Activated CD8-positive, alpha-beta memory T cell treated with anti-CD3 and anti-CD28 coated beads for 36 hours (primary cell): ENCODE measurements around the gene HOXC4. TPM values are rescaled to one million over a fixed set of nuclear protein-coding genes. Genes with fewer than 3 reads are reported as not detected.
"Not testable (repeated sequence)": the region's sequence is repeated elsewhere in the genome, so short reads cannot be mapped to it uniquely, and the experiment has no call there.

Experiments used
- CTCF ChIA-PET: fragments of 350-600 bp; sonication (Branson Sonifier 250); formaldehyde crosslinking; loops from one replicate; lab custom pipeline; 2021; ENCODE audit warnings: antibody characterized with exemption; lab: Charles Lee
- POLR2A ChIA-PET: fragments of 350-600 bp; sonication (Branson Sonifier 250); formaldehyde crosslinking; loops from one replicate; lab custom pipeline; 2021; ENCODE audit warnings: antibody characterized with exemption; lab: Charles Lee
- total RNA-seq, 2 experiments: library from RNA; stranded (reverse); gene quantifications; one replicate each; pipeline ENCODE4 v1.2.3, GENCODE V29; 2021

The HOXC4 gene
- total RNA-seq, 2 experiments from 2014 or later: 1.0 to 1.3 TPM

GRCh38 chr12:54060174-54060974, 6.7 kb downstream of the HOXC4 start:
- ChIA-PET CTCF (no interaction called here), POLR2A (no interaction called here)

GRCh38 chr12:54060975-54061778, 7.5 kb downstream of the HOXC4 start:
- POLR2A ChIA-PET: no interaction called here
- CTCF ChIA-PET: no interaction called here

GRCh38 chr12:54065677-54066076, 12.0 kb downstream of the HOXC4 start:
- CTCF ChIA-PET: no interaction called here
- POLR2A ChIA-PET: no interaction called here

GRCh38 chr12:54066408-54066807, 12.8 kb downstream of the HOXC4 start:
- ChIA-PET POLR2A (no interaction called here), CTCF (interaction anchor here (0.7 kb wide), 1 partner anchor 66 kb away, joined by 3 read pairs; no protein-coding TSS in a partner anchor)

DNA sequence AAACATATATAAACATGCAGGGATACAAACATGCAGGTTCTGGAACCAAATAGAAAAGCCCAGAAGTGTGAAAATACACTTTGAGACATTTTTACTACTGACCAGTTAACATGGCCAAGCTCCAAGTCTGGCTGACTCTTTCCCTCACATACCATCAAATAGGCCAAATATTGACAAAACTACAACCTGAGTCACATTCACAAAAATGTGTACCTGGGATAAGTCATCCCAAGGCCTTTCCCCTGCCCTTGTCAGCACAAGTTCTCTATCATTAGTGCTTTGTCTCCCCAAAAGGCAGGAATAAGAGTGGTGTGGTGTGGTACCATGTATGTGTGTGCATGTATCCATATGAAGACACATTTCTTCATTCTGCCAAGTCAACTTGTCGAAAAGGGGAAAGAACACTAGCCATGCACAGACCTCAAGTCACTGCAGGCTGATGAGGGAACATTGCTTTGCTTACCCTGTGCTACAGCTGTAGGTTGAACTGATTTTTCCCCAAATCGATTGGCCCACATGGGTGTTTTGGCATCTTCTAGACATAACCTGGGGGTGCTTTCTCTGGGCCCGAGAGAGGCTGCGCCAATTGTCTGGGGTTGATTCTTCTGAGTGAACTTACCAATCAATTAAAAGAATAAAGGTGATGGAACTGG, 14.9 kb downstream of the HOXC4 start:
- POLR2A ChIA-PET: no interaction called here
- CTCF ChIA-PET: no interaction called here

GRCh38 chr12:54071942-54072341, 18.3 kb downstream of the HOXC4 start:
- POLR2A ChIA-PET: no interaction called here
- CTCF ChIA-PET: no interaction called here

GRCh38 chr12:54074308-54074707, 20.7 kb downstream of the HOXC4 start:
- ChIA-PET POLR2A (no interaction called here), CTCF (no interaction called here)

GRCh38 chr12:54075409-54075808, 21.8 kb downstream of the HOXC4 start:
- ChIA-PET CTCF (interaction anchor here (0.6 kb wide), 1 partner anchor 126 kb away, joined by 3 read pairs; no protein-coding TSS in a partner anchor), POLR2A (no interaction called here)

DNA sequence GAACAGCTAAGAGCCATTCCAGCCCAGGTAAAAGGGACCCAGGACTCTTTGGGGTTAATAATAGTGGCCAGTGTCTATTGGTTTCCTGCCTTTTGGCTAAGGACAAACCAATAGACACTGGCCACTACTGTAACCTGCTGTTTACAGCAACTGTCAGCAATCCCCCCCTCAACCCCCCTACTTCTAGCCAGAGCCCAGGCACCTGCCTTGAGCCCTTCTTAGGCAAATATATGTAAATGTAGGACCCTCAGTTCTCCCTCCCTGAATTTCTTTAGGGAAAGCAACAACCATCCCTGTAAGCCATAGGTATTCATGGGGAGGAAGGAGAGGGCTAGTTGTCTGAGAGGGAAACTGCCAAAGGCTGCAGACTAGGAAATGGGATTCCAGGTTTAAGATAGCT, 22.3 kb downstream of the HOXC4 start:
- ChIA-PET POLR2A (no interaction called here), CTCF (interaction anchor here (0.7 kb wide), 1 partner anchor 205 kb away, joined by 3 read pairs; no protein-coding TSS in a partner anchor)

- POLR2A ChIA-PET, CTCF ChIA-PET: not testable (repeated sequence)
These were observed 24.2 kb downstream of the HOXC4 start for GRCh38 chr12:54077843-54078242.

- CTCF ChIA-PET, POLR2A ChIA-PET: not testable (repeated sequence)
These were observed 25.5 kb downstream of the HOXC4 start for GRCh38 chr12:54079115-54079514.

DNA sequence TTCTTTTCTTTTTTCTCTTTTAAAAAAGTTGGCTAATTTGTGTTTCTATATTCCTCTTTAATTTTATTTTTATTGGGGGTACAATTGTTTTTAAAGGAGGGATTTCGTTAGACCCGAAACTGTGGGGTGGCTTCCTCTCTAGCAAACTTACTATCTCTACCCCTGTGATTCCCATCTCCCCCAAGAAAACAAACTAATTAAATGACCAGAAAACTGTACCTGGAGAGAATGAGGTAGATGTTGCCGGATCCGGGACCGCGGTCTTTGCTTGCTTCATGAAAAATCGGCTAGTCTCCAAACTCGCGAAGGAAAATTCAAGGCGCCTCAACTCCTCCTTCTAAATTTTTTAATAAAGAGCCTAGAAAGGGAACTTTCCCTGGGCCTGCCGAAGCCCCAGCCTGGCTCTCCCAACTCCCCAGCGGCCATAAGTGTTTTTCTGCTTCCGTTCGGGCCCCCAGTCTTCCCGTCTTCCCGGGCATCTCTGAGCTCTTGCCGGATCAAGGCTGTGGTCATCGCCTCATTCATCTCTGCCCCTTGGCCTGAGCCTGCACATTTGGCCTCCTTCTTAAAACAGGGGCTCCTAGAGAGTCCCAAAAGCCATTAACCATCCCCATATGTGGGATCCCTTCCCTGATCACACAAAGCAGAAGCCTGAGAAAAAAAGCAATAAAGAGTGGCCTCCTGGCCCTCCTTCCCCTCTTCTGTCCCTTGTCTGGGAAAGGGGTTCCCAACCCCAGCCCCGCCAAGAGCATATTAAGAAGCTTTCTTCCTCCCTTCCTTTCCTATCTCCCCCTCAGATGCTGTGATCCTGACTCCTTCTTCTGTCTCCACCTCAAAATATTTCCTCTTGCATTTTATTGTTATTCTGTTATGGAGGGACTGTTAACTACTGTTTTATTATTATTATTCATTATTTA, 26.6 kb downstream of the HOXC4 start:
- CTCF ChIA-PET: interaction anchor here (0.8 kb wide), 1 partner anchor 383 kb away, joined by 3 read pairs; no protein-coding TSS in a partner anchor
- POLR2A ChIA-PET: not testable (repeated sequence)

DNA sequence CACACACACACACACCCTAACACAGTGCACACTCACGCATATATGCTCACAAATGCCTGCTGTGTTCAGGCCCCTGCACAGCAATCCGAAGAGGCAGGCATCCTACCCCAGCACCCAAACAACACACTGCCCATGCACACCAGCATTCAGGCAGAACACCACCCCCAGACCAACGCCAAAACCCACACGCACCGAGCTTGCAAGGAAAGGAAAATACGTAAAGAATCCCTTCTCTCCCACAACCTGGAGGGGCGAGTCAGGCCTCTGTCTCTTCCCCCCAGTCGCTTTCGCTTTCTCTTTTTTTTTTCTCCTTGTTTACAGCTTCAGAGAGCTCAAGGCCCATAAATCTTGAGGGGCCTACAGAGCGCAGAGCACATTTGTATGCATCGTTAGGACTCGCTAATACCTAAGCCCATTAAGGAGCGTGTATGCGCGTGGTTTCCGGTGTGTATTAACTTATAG, 27.4 kb downstream of the HOXC4 start:
- POLR2A ChIA-PET: not testable (repeated sequence)
- CTCF ChIA-PET: interaction anchor here (0.8 kb wide), 1 partner anchor 382 kb away, joined by 3 read pairs; no protein-coding TSS in a partner anchor

DNA sequence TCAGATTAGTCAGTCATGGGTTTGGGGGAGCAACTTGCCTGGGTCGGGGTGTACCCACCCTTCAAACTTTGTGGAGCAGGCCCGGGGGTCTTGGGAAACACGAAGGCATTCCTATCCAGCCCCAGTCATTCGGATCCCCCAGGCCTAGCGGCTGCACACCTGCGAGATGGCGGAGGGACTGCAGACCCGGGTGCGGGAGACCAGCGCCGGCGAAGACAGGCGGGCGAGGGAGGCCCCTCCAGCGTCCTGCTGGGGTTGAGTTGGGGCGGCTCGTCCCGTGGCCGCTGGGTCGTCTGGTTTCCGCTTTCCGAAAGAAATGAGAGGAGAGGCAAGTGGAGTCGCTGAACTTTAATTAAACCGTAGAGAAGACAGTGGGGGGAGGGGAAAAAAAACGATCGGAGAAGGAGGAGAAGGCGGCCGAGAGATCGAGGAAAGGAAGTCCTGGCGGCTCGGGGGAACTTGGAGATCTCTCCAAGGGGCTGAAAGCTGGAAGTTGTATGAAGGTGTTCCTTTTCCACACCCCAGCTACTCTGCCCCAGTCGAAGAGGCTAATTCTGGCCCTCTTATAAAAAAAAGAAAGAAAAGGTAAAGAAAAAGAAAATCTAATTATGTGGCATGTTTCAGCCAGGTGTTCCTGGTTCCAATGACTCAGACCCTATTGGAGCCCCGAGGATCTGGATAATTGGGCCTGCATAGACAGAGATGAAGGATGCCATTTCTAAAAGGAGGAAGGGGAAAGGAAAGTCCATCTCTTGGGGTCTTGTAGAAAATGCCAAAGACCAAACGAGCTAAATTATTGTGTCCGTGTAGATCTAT, 28.2 kb downstream of the HOXC4 start:
- CTCF ChIA-PET: not testable (repeated sequence)
- POLR2A ChIA-PET: interaction anchor here (0.6 kb wide), 1 partner anchor 122 kb away, joined by 5 read pairs; no protein-coding TSS in a partner anchor

DNA sequence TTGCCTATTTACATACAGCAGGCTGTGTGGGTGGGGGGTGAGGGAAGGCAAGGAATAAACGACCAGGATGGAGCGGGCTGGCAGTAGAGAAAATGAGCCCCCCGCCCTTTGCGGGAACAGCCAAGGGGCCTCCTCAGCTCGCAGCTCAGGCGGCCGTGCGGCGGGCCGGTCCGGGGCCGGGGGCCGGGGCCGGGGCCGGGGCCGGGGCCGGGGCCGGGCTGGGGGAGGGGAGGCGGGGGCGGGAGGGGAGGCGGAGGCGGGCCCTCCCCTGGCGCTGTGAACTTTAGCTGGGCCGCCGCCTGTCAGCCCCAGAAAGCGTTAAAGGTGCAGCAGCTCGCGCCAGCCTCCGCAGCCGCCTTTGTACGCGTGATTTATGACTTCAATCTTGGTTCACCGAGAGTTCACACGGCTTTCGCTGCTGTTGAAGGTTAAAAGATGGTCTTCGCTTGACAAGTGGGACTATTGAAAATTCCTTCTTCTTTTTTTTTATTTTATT, 28.8 kb downstream of the HOXC4 start:
- POLR2A ChIA-PET: interaction anchor here (0.6 kb wide), 1 partner anchor 121 kb away, joined by 5 read pairs; no protein-coding TSS in a partner anchor
- CTCF ChIA-PET: no interaction called here

- POLR2A ChIA-PET, CTCF ChIA-PET: not testable (repeated sequence)
These were observed 34.4 kb downstream of the HOXC4 start for GRCh38 chr12:54088011-54088410.

DNA sequence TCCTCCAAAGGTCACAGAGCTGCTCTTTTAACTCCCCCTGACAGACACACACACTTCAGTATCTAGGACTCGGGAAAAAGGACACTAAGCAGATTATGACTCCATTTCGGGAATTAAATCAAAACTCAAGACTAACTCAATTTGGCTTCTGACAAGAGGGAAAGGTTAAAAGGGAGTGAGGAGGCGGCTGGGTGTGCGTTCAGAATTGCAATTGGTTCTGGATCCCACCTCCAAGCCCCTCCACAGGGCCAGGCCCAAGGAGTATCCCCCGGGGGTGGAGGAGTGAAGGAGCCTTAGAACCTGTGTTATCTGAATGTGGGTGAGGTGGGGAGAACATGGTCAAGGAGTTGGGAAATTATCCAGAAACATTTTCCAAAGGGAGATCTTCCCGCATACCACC, 35.8 kb downstream of the HOXC4 start:
- POLR2A ChIA-PET, CTCF ChIA-PET: not testable (repeated sequence)

DNA sequence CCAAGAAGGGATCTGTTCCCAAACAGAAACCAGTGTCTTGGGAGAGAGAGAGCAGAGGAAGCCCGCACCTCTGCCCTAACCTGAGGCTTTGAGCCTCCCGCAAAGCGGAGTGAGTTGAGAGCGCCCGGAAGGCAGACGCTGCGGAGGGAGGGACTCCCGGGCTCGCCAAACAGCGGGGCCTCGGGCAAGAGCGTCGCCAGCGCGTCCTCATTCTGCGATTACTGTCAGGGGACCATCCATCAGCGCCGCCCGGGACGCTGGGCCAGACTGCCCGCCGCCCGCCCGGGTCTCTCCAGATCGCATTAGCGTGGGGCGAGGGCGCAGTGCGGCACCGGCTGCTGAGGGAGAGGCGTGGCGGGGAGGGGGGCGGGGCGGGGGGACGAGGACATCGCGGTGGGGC, 36.7 kb downstream of the HOXC4 start:
- POLR2A ChIA-PET, CTCF ChIA-PET: not testable (repeated sequence)
